Lower leg skin (tissue), 4 donors: Measurements from ENCODE around the gene MAP4K3. TPM values are rescaled to one million over a fixed set of nuclear protein-coding genes. Genes with fewer than 3 reads are reported as not detected.

ENCODE experiments used
- DNase-seq, 2 donors: peaks; one replicate each; pipeline ENCODE4 v3.0.0-alpha.2; 2019; ENCODE audit warnings: low spot score in 2 of 2
- H3K4me3 ChIP-seq: fragments of 200-600 bp; sonication (generic); 2 replicates; pipeline ENCODE4 v1.5.1; 2017; ENCODE audit warnings: mild to moderate bottlenecking, low read depth; ENCODE audit not compliant: poor library complexity, severe bottlenecking
- CTCF ChIP-seq, 3 donors: fragments of 450-650 bp; IDR thresholded peaks; one replicate each; pipeline ENCODE4 v1.5.1; 2016; ENCODE audit warnings: antibody characterized with exemption in 3 of 3, mild to moderate bottlenecking in 3 of 3, moderate library complexity in 2 of 3
- POLR2A ChIP-seq, 2 donors: fragments of 450-650 bp; IDR thresholded peaks; one replicate each; pipeline ENCODE4 v1.6.1; 2016 to 2017; ENCODE audit warnings: antibody characterized with exemption in 2 of 2, mild to moderate bottlenecking in 1 of 2, moderate library complexity in 1 of 2
- WGBS, 2 donors: methylation state at CpG; one replicate each; pipeline ENCODE4 v1.1.5; 2018; 5-methylcytosine and 5-hydroxymethylcytosine counted together
- intact Hi-C: fragments of 100-400 bp; cut with DNase I; formaldehyde crosslinking; loops from one replicate; pipeline ENCODE4 v1.15.0; 2023; ENCODE audit warnings: low total_unique reads
- total RNA-seq, 4 donors: library from RNA; depleted of rRNA; stranded (reverse); fragments of >200 nt; gene quantifications; one replicate each; pipeline ENCODE4 v1.1.0, GENCODE V29; 2016

MAP4K3 gene
- total RNA-seq, 4 donors from 2014 or later: 43.1 to 68.8 (median 45.6) TPM

DNA sequence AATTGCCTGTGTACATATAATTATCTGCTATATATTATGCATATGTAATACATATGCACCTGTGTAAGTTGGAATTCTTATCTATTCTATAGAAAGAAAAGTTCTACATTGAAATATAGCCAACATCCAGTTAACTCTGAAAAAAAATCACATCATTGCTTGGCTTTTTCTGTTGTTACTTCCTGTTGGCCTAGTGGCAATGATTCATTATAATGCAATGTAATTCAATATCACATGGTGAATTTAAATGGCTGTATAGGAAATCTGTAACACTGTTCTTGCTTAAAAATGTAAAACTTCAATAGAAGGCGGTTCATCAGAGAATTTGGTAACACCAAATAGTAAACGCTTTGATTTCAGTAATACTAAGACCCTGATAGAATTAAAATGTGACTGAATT, 44.5 kb upstream of the MAP4K3 start:
- H3K4me3 ChIP-seq: no peak overlapping the region
- intact Hi-C loops: no loop called here
- WGBS, 2 donors: 84 to 87% methylated on average over 2 of the region's 2 CpGs
- DNase-seq: no peak
- TF ChIP-seq CTCF (IDR thresholded peaks at IDR 0.05): no peak
- TF ChIP-seq POLR2A (IDR thresholded peaks at IDR 0.05): no peak

- WGBS, 2 donors: 89 to 90% methylated on average over 5 of the region's 5 CpGs
- no peak overlapping the region for H3K4me3 ChIP-seq
- DNase-seq: no peak
- intact Hi-C loops: no loop called here
- no peak for TF ChIP-seq POLR2A (IDR thresholded peaks at IDR 0.05)
- TF ChIP-seq CTCF (IDR thresholded peaks at IDR 0.05): no peak
Measured at GRCh38 chr2:39479696-39480095, 42.6 kb upstream of the MAP4K3 start.

DNA sequence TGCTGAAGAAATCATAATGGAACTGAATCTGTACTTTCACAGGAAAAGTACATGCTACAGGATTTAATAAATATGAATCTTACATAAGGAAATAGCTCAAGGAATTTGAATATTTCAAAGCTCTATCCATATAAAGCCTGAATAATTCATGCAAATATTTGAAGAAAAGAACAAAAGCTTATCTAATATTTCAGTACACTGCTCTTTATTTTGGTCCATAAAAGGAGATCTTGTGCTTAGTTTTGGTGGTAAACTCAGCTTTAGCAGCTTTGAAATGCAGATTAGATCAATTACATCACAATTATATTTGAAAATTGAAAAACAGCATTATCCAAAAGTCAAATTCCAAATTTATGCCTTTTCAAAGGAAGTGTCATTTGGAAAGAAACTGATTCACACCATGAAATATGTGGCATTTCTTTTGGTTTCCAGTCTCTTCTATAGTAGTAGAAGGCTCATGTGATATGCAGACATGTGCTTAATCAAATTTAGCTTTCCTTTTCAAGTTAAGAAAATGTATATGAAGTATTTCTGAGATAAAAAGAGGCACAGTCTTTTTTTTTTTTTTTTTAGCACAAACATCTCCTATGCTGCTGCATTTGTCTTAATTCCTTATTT, 42.1 kb upstream of the MAP4K3 start:
- H3K4me3 ChIP-seq: no peak overlapping the region
- DNase-seq: no peak
- TF ChIP-seq CTCF (IDR thresholded peaks at IDR 0.05): no peak
- no peak for TF ChIP-seq POLR2A (IDR thresholded peaks at IDR 0.05)
- intact Hi-C loops: no loop called here

- TF ChIP-seq POLR2A (IDR thresholded peaks at IDR 0.05): no peak
- TF ChIP-seq CTCF (IDR thresholded peaks at IDR 0.05): no peak
- intact Hi-C loops: no loop called here
Measured at GRCh38 chr2:39476524-39476923, 39.4 kb upstream of the MAP4K3 start.

DNA sequence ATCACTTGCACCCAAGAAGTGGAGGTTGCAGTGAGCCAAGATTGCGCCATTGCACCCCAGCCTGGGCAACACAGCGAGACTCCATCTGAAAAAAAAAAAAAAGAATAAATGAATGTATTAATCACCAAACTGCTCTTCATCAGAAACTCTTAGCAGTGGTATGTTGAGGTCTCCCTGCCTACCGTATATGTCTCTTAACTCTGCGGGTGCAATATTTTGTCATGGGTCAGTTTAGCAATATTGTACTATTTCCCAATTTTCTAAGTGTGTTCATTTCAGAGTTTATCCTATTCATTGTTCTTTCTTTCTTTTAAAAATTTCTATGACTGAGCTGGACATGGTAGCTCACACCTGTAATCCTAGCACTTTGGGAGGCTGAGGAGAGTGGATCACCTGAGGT, 37.9 kb upstream of the MAP4K3 start:
- WGBS, 2 donors: 93 to 94% methylated on average over 4 of the region's 4 CpGs

More at GRCh38 chr2:39476524-39476923, 39.4 kb upstream of the MAP4K3 start:
- no peak for DNase-seq
- H3K4me3 ChIP-seq: no peak overlapping the region
- 83 to 88% methylated on average over 4 of the region's 4 CpGs for WGBS, 2 donors

More for the DNA sequence above, 37.9 kb upstream of the MAP4K3 start:
- DNase-seq: no peak
- no peak overlapping the region for H3K4me3 ChIP-seq
- intact Hi-C loops: no loop called here
- TF ChIP-seq POLR2A (IDR thresholded peaks at IDR 0.05): no peak
- TF ChIP-seq CTCF (IDR thresholded peaks at IDR 0.05): no peak
